ENCODE data around the gene SLC7A4.
A peak's percentile ranks its signal among the peaks of the same experiment; 100 is the strongest.
"Not testable (repeated sequence)": the region's sequence is repeated elsewhere in the genome, so short reads cannot be mapped to it uniquely, and the experiment has no call there.

The SLC7A4 gene

GRCh38 chr22:21014726-21015465 is 17.5 kb downstream of the SLC7A4 start, which contains the start of gene P2RX6:
TSS of gene P2RX6 (plus strand) at chr22:21015165. CDS start at chr22:21015175, 10 bp downstream.
- no peak for DNase-seq

GRCh38 chr22:21014202-21014725 is 18.1 kb downstream of the SLC7A4 start:
- no peak for DNase-seq

GRCh38 chr22:21013657-21014201 is 18.6 kb downstream of the SLC7A4 start:
- no peak for DNase-seq

- DNase-seq = no peak
Measured at GRCh38 chr22:21012446-21013407, 19.6 kb downstream of the SLC7A4 start.

GRCh38 chr22:21010426-21011113 is 21.8 kb downstream of the SLC7A4 start:
- DNase-seq = no peak

GRCh38 chr22:21009638-21010425 is 22.5 kb downstream of the SLC7A4 start:
- DNase-seq = no peak

GRCh38 chr22:21009208-21009607 is 23.2 kb downstream of the SLC7A4 start:
- not testable (repeated sequence) for DNase-seq

- no peak for DNase-seq
Measured at GRCh38 chr22:21003782-21004181, 28.6 kb downstream of the SLC7A4 start.

GRCh38 chr22:21001601-21002325 is 30.6 kb downstream of the SLC7A4 start, which contains the start of gene THAP7:
TSS of gene THAP7 (minus strand) at chr22:21002118. CDS start at chr22:21001911, 207 bp downstream.
- DNase-seq = peak; percentile 41

GRCh38 chr22:21000987-21001600 is 31.3 kb downstream of the SLC7A4 start:
- DNase-seq = no peak

GRCh38 chr22:21000207-21000986 is 32.0 kb downstream of the SLC7A4 start:
- no peak for DNase-seq

GRCh38 chr22:20999350-21000206 is 32.8 kb downstream of the SLC7A4 start:
- DNase-seq = no peak

GRCh38 chr22:20998411-20999336 is 33.7 kb downstream of the SLC7A4 start:
- no peak for DNase-seq

GRCh38 chr22:20997536-20998257 is 34.7 kb downstream of the SLC7A4 start:
- no peak for DNase-seq

- DNase-seq = no peak
Measured at GRCh38 chr22:20996598-20997535, 35.5 kb downstream of the SLC7A4 start.

- DNase-seq = no peak
Measured at GRCh38 chr22:20996031-20996410, 36.3 kb downstream of the SLC7A4 start.
